ENCODE results near the gene WNK2.

The WNK2 gene

GRCh38 chr9:93267091-93267541 is 83.2 kb downstream of the WNK2 start:
- no peak for DNase-seq (ENCODE audit: low read depth)

- no peak for DNase-seq (ENCODE audit: low read depth)
Measured at GRCh38 chr9:93267681-93268505, 84.0 kb downstream of the WNK2 start.

GRCh38 chr9:93268551-93269314 is 84.8 kb downstream of the WNK2 start:
- no peak for DNase-seq (ENCODE audit: low read depth)

- DNase-seq (ENCODE audit: low read depth), result no peak
Measured at GRCh38 chr9:93270976-93271375, 87.0 kb downstream of the WNK2 start.

- no peak for DNase-seq (ENCODE audit: low read depth)
Measured at GRCh38 chr9:93276973-93277372, 93.0 kb downstream of the WNK2 start.

GRCh38 chr9:93278144-93278543 is 94.2 kb downstream of the WNK2 start:
- no peak for DNase-seq (ENCODE audit: low read depth)

GRCh38 chr9:93280661-93281259 is 96.8 kb downstream of the WNK2 start:
- no peak for DNase-seq (ENCODE audit: low read depth)

- no peak for DNase-seq (ENCODE audit: low read depth)
Measured at GRCh38 chr9:93286252-93287188, 102.6 kb downstream of the WNK2 start.

GRCh38 chr9:93287189-93287552 is 103.2 kb downstream of the WNK2 start:
- DNase-seq (ENCODE audit: low read depth), result no peak

GRCh38 chr9:93287593-93287992 is 103.7 kb downstream of the WNK2 start:
- no peak for DNase-seq (ENCODE audit: low read depth)

- no peak for DNase-seq (ENCODE audit: low read depth)
Measured at GRCh38 chr9:93288341-93288740, 104.4 kb downstream of the WNK2 start.

GRCh38 chr9:93288891-93289883 is 105.2 kb downstream of the WNK2 start:
- no peak for DNase-seq (ENCODE audit: low read depth)

GRCh38 chr9:93290495-93291434 is 106.8 kb downstream of the WNK2 start:
- DNase-seq (ENCODE audit: low read depth), result no peak

- no peak for DNase-seq (ENCODE audit: low read depth)
Measured at GRCh38 chr9:93291536-93292287, 107.8 kb downstream of the WNK2 start.

GRCh38 chr9:93292288-93292615 is 108.3 kb downstream of the WNK2 start:
- DNase-seq (ENCODE audit: low read depth), result no peak

GRCh38 chr9:93292664-93293328 is 108.9 kb downstream of the WNK2 start:
- DNase-seq (ENCODE audit: low read depth), result no peak

GRCh38 chr9:93294011-93294410 is 110.1 kb downstream of the WNK2 start:
- DNase-seq (ENCODE audit: low read depth), result no peak

- DNase-seq (ENCODE audit: low read depth), result no peak
Measured at GRCh38 chr9:93295031-93295430, 111.1 kb downstream of the WNK2 start.
